HG03460 (cell line): ENCODE measurements around the gene HTR6.
"Not testable (repeated sequence)": the region's sequence is repeated elsewhere in the genome, so short reads cannot be mapped to it uniquely, and the experiment has no call there.

Source experiments
- ATAC-seq: cut with Tn5 transposase; IDR thresholded peaks from one replicate; pipeline ENCODE4 v1.9.1; 2021; ENCODE audit not compliant: unreplicated experiment

HTR6 gene

DNA sequence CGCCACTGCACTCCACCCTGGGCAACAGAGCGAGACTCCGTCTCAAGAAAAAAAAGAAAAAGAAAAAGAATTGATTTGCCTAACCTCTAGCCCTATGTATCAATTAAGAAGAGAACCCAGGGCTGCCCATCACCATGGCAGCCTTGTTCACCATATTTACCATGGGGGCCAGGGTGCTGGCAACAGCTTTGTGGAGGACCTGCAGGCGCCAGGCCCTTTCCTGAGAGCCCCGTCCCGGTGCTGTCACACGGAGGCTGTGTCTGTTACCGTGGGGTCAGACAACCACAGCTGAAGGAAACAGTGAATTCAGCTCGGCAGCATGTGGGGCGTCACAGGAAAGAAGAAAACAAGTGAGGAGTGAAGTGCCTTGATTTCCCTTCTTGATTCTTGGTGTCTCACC lies 27.1 kb upstream of the HTR6 start:
- no peak for ATAC-seq

DNA sequence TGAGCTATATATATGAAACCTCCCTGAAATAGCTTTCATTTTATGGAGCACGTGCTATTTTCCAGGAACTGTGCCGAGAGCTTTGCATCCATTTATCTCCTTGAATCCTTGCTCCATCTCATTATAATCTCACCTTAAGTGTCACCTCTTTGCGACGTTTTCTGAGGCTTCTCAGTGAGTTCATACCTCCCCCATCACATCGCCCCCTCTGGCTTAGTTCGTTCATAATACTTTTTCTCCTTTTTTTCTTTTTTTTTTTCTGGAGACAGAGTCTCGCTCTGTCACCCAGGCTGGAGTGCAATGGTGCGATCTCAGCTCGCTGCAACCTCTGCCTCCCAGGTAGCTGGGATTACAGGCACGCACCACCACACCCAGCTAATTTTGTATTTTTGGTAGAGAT lies 25.4 kb upstream of the HTR6 start:
- ATAC-seq: not testable (repeated sequence)

DNA sequence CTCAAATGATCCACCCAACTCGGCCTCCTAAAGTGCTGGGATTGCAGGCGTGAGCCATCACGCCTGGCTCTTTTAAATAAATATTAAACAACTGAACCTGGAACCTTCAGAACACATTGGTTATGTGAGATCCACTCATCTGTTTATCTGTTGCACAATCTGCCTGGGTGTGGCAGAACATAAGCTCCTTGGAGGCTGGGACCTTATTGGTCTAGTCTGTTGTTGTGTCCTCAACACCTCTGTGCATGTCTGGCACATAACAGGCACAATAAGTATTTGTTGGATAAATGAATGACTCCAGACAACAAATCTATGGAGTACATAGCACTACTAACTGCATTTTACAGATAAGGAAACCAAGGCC lies 24.7 kb upstream of the HTR6 start:
- no peak for ATAC-seq

DNA sequence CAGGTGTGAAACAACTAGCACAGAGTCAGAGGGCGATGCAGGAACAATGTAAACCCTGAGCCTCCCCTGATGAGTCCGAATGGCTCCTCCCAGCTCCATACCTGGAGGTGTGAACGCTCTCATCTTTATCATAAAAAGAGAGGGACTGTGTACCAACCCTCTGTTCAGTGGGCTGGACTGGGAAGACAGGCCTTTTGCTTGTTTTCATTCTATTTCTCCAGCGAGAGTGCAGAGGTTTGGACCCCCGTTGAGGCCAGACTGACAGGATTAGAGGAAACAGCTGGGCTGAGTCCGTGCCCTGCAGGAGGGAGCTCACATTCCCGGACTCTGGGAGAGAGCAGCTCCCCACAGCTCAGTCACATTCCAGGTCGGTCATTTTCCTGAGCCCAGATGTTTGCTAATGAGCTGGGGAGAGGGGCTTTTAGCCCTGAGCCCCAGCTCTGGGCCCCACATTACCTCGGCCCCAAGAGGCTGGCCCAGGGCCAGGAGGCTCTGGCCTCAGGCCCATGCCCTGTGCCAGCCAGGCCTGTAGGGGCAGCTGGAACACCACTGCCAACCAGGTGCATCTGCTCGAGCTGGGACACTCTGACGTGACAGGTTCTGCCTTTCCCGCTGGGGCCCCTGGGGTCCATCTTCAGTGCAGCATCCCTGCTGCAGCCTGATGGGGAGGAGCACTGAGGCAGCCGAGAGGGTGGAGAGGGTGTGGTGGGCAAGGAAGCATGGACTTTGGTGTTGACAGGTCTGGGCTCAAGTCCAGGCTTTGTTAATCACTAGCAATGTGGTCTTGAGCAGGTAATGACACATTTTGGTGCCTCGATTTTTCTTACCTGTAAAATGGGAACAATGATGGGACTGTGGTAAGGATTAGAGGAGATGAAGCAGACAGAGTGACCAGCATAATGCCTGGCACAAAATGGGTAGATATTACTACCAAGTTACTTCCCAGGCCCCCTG lies 24.0 kb upstream of the HTR6 start:
- no peak for ATAC-seq

DNA sequence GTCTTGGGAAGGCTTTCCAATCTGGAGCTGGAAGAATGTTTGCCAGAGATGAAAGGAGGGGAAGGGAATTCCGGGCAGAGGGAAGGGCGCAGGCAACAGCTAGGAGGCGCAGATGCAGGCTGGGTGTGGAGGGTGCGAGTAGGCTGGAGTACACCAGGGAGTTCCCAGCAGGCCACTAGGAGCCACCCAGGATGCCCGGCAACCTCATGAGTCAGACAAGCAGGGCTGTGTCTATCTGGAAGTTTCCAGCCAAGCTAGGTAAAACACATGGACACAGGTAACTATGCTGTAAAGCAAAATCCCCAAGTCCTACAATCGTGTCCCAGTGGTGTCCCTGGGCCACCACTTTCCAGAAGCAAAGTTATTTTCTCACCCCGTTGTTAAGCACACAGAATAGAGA lies 21.6 kb upstream of the HTR6 start:
- no peak for ATAC-seq

DNA sequence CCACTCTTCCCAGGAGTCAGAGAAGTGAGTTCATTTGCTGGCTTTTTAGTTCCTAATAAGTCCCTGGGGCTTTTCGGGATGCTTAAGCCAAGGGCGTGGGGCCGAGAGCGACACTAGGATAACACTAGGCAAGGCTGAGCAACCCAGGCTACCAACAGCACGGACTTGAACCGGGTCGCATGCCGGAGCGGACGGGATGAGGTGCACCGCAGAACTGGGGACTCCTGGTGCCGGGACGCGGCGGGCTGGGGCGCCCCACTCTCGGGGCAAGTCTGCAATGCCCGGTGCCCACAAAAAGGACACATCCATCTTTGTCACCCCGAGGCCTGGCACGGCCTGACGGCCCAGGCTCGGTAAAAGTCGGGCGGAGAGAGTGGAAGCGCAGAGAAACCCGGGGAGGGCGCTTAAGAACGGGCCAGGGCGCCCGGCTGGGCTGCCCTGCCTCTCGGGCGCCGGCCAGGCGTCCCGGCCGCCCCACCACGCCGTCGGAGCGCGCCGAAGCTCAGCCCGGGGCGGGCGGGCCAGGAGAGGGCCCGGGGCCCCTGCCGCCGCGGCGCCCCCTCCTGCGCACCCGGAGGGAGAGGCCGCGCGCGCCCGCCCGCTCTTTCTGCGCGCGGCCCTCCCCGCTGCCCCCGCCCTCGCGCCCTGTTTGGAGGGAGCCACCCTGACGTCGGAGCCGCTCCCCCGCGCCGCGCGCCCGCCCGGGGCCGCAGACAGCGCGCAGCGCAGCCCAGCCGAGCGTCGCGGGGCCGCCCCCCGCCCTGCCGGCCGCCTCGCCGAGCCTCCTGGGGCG lies 20.9 kb upstream of the HTR6 start, which contains the start of gene NBL1:
Gene NBL1, plus strand, starts transcription at position 710 of the 793 bp plus-strand sequence. CDS start 10,720 bp downstream, outside the sequence.
- peak; percentile 51 for ATAC-seq

DNA sequence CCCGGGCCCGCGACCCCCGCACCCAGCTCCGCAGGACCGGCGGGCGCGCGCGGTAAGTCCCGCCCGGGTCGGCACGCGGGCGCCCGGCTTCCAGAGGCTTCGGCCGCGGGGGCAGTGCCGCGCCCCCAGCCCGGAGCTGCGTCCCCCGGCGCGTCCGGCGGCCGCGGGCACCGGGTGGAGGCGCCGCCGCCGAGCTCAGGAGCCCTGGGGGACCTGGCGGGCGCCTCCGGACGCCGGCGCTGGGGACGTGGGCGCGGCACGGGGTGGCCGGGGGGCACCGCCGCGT lies 20.3 kb upstream of the HTR6 start:
- ATAC-seq: peak; percentile 19

DNA sequence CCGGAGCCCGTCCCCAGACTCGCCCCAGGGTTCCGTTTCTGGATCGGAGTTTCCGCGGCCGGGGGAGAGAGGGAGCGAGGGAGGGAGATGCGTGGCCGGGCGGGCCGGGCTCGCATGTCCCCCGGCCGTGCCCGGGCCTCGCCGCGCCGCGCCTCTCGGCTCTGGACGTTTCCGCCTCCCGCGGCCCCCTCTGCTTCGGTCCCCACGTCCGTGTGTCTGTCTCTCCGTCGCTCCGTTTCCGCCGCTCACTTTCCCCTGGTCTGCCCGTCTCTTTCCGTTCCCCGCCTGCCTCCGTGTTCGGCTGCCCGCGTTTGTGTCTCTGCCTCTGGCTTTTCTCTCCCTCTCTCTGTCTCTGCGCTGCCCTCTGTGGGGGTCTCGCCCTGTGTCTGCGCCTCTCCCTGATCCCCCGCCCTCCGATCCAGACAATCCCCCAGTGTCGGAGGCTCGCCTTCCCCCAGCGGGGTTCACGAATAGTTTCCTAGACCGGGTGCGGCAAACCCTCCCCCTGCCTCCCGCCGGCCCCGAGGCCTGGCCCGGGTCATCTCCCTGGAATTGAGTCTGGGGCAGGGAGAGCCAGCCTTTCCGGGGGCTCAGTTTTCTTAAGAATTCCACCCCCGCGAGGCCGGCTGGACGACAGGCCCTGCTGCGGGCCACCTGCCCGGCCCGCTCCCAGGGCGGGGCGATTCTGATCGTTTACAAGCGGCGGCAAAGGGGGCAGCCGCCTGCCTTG lies 19.8 kb upstream of the HTR6 start:
- ATAC-seq: no peak

DNA sequence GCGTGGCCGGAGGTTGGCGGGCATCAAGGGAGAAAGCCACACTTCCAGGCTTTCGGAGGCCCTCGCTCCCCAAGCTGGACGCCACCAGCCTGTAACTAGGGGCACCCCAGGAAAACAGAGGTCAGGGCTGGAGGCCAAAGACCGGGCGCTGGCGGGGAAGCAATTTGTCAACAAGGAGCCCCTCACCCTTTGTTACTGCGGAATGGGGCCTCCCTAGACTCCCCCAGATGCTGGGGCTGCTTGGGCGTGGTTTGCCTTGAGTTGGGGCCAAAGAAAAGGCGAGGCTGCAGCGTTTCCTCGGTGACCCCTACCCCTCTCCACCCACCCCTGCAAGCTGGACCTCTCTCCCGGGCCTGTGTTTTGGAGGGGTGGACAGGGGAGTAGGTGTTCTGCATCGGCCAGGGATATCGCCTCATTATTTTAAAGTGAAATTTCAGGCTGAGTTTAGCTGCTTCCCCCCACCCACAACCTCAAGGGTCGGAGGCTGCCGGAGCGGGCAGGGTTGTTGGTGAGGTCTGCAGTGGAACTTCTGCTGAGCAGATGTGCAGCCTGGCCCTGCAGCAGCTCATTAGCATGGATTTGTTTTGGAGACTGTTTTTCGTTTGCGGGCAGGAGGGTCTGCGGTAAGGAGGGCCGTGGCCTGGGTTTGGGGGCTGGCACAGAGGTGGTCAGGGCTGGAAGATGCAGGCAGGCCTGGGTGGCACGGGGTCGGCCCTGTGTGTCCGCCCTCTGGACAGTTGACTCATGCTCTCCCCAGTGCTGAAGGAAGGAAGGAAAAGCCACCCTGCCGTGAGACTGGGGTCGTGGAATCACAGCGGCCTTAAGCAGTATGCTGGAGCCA lies 19.0 kb upstream of the HTR6 start:
- no peak for ATAC-seq

DNA sequence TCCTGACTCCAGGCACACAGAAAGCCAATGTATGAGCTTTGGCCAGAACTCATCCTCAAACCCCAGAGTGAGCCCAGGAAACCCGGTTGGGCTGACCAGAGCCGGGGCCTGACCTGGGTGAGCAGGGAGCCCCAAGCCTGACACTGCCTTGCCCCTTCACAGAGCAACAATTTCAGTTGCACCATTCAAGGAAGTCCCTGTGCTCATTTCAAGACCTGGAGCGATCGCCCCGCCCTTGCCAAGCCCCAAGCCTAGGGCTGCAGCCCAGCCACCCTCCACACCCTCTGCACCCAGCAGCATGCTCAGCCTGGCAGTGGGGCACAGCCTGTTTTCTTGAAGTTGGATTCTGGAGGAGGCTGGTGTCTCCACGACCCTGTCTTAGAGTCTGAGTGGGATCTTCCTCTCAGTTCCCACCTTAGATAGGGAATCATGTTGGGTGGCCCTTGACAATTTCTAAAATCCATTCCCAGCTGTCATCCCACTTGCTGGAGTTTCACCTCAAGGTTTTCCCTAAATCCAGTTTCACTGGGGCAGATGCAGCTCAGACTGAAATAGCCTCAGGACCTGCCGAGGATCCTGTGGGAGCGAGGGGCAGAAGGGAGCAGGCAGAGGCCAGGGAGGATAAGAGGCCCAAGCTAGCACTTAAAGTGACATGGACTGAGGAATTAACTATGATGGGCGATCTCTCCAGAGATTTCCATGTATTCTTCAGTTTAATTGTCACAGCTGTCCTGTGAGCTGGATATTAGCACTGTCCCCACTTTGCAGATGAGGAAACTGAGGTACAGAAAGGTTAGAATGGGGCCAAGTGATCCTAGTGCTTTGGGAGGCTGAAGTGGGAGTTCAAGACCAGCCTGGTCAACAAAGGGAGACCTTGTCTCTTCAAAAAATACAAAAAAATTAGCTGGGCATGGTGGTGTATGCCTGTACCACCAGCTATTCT lies 18.0 kb upstream of the HTR6 start:
- ATAC-seq: no peak

DNA sequence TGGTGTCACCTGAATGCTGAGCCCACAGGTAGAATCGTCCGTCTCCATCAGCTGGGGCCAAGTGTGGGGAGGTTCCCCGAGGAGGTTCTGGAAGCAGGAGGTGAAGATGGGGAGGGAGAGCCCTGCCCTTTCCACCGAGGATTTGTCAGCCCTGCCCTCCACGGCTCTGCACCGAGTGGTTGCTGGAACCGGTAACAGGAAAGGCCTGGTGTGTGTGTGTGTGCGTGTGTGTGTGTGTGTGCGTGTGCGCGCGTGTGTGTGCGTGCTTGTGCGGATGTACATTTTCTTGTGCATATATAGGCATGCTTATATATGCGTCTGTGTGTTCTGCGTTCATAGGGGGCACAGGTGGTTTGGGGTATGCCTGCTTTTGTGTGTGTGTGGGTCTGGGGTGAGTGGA lies 17.0 kb upstream of the HTR6 start:
- no peak for ATAC-seq

DNA sequence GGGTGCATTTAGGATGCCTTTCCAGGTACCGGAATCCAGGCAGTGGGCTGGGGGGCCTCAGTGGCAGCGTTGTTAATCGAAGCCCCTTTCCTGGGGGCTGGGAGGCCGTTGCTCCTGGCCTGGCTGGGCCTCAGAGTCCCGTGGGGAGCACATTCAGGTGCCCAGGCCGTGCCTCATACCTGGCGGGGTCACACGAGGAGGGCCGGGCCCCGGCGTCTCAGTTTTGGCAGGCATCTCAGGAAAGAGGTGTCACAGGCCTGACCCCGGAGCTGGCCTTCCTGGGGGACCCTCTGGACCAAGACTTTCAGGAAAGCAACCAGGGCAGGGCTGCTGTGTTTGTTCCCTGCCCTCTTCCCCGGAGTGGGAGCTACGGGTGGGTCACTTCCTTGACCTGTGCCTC lies 16.4 kb upstream of the HTR6 start:
- ATAC-seq: no peak

DNA sequence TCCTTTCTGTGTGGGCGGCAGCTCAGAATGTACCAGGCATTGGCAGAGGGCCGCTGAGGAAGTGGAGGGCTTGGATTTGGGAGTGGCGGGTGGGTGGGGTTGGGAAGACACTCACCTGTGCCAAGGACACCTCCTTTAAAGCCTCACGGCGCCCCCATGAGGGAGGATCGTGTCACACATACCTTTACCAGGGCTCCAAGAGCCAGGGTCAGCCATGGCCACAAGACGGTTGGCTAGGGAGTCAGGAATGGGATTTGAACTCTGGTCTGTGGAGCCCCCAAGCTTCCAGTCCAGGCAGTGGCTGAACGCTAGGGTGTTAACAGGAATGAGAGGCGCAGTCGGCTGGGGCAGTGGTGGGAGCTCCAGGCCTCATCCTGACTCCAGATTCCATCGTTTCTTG lies 16.0 kb upstream of the HTR6 start:
- ATAC-seq: no peak

DNA sequence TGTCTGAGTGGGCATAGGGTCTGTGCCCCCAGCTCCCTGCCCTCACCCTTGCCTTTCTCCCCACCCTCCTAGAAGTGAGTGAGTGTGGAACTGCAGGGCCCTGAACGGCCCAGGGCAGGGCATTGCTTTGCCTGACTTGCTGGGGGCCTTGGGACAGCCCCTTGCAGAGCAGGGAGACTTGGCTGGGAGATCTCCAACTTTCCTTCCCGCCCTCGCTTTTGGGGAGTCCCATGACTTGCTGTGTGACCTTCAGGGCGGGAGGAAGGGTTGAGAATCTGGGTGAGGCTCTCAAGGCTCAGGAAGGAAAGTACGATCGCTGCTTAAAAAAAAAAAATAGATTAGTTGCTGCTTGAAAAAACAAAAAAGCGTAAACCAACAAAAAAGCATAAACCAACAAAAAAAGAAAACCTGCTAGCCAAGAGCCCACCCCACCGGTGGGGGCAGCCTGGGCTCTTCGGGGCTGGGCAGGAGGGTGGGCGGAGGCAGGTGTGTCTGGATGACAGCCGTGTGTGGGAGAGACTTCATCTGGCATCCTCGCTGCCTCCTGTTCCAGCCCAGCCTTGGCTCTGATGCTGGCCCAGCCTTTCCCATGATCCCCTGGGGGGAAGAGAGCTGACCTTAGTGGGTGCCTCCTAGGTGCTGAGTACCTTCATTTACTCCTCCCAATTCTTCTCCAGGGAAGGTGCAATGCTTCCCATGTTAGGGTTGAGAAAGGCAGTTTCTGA lies 14.1 kb upstream of the HTR6 start:
- ATAC-seq: no peak

DNA sequence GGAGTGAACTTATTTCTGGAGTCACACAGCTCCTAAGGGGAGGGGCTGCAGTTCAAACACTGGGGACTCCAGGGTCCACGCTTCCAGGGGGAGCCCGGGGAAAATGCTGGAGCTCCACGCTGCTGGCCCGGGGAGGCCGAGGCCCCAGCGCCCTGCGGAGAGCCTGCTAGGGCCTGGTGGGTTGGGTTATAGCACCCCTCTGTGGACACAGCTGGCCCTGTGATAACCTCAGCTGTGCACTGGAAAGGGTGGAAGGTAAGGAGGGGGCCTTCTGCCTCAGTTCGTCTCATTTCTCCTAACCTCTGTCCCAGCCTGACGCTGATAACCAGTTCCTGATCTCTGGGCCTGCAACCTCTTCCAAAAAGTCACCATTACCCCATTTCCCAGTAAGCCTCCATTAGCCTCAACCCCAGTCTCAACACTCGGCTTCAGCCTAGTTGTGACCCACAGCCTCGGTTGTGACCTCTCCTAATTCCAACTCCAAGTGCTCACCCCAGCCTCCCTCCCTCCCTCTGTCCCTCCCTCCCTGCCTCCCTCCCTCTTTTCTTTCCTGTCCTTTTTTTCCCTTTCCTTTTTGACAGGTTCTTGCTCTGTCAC lies 13.4 kb upstream of the HTR6 start:
- ATAC-seq: no peak

DNA sequence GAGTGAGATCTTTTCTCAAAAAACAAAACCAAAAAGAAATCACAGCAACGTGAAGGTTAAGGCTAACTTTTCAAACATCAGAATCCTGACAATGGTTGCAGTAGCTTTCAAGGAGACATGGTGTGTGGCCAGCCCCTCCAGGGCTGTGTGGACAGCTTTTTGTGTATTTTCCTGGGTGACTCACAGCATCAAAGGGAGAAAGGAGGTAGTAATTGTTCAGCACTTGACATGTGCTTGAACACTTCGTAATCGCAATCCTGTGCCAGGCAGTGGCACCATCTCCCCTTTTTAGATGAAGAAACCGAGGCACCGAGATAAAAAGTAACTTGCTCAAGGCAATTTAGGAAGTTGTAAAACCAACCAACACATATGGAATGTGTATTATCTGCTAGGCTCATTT lies 10.3 kb upstream of the HTR6 start:
- ATAC-seq: no peak

DNA sequence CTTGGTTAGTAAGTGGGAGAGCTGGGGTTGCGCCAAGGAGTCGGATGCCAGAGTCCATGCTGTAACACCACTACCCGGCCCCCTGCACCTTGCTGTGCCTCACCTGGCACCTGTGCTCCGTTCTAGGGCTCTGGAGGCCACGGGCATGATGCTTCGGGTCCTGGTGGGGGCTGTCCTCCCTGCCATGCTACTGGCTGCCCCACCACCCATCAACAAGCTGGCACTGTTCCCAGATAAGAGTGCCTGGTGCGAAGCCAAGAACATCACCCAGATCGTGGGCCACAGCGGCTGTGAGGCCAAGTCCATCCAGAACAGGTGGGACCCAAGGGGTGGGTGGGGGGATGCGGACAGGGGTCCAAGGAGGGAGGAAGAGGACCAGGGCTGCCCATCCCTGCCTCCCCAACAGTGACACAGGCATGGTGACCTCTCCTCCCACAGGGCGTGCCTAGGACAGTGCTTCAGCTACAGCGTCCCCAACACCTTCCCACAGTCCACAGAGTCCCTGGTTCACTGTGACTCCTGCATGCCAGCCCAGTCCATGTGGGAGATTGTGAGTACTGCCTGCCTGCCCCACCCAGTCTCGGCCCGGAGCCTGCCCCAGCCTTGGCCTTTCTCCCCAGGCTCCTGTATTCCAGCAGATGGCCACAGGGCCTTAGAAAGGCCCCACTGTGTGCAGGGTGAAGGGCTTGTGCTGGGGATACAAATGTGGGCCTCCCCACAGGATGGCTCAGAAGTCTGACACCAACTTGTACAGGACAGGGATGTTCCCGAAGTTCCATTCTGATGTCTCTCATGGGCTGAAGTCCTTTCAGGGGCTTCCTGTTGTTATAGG lies 9.6 kb upstream of the HTR6 start:
- ATAC-seq: no peak

DNA sequence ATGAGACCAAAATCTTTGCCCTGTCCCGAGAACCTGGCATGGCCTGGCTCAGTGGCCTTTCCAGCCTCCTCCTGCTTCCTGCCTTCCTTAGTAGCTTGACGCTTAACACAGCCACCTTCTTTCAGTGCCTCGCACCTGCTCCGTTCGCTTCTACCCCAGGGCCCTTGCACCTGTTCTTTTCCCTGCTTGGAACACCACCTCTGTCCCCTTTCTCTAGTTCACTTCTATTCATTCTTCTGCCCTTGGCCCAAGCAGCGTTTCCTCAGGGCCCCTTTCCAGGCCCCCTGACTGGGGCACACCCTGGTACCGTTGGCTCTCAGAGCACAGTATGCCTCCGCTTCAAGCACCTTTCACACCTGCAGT lies 9.0 kb upstream of the HTR6 start:
- no peak for ATAC-seq
